Mesenchymal stem cell (in vitro differentiated cells and primary cell): ENCODE results near the gene CALHM2.
A peak's percentile ranks its signal among the peaks of the same experiment; 100 is the strongest.

Experiments used
- DNase-seq: peaks from one replicate; pipeline ENCODE4 v3.0.0-alpha.2; 2013
- H2AFZ ChIP-seq: one replicate; pipeline ENCODE4 v1.6.1; 2013; ENCODE audit warnings: low read depth, mild to moderate bottlenecking, control low read depth, inconsistent platforms, low read length, moderate library complexity
- H2AK5ac ChIP-seq: 2 replicates; pipeline ENCODE4 v1.6.1; 2013; ENCODE audit warnings: low read length, moderate library complexity, mild to moderate bottlenecking, inconsistent platforms; ENCODE audit not compliant: severe bottlenecking
- H2BK120ac ChIP-seq: one replicate; pipeline ENCODE4 v1.6.1; 2013; ENCODE audit warnings: low read depth, mild to moderate bottlenecking, inconsistent platforms, low read length, moderate library complexity
- H2BK12ac ChIP-seq, 2 experiments: one replicate each; pipeline ENCODE4 v1.6.1; 2013; ENCODE audit warnings: inconsistent platforms in 2 of 2, low read length in 2 of 2, mild to moderate bottlenecking in 2 of 2, moderate library complexity in 2 of 2, control low read depth in 1 of 2
- H2BK15ac ChIP-seq: one replicate; pipeline ENCODE4 v1.6.1; 2013; ENCODE audit warnings: mild to moderate bottlenecking, low read depth, inconsistent platforms; ENCODE audit not compliant: poor library complexity, severe bottlenecking
- H2BK5ac ChIP-seq: 2 replicates; pipeline ENCODE4 v1.6.1; 2013; ENCODE audit warnings: low read depth, mild to moderate bottlenecking, low read length, control low read depth, inconsistent platforms; ENCODE audit not compliant: poor library complexity, severe bottlenecking
- H3K14ac ChIP-seq, 2 experiments: one replicate each; pipeline ENCODE4 v1.6.1; 2013; ENCODE audit warnings: inconsistent platforms in 2 of 2, low read length in 2 of 2, control low read depth in 1 of 2, mild to moderate bottlenecking in 1 of 2, moderate library complexity in 1 of 2
- H3K18ac ChIP-seq, 2 experiments: one replicate each; pipeline ENCODE4 v1.6.1; 2013; ENCODE audit warnings: inconsistent platforms in 2 of 2, low read length in 2 of 2, control low read depth in 1 of 2, low read depth in 1 of 2, mild to moderate bottlenecking in 1 of 2
- H3K23ac ChIP-seq, 2 experiments: one replicate each; pipeline ENCODE4 v1.6.1; 2013; ENCODE audit warnings: inconsistent platforms in 2 of 2, low read length in 2 of 2, mild to moderate bottlenecking in 2 of 2, moderate library complexity in 2 of 2, control low read depth in 1 of 2
- H3K27ac ChIP-seq: 2 replicates; pipeline ENCODE4 v1.5.1; 2013; ENCODE audit warnings: mild to moderate bottlenecking, moderate library complexity, low read length, control low read depth, inconsistent platforms; ENCODE audit not compliant: poor library complexity, severe bottlenecking
- H3K27me3 ChIP-seq, 2 experiments: 2 replicates each; pipeline versions ENCODE4 v1.6.1 to v1.7.0; 2013; ENCODE audit warnings: low read length in 2 of 2, mild to moderate bottlenecking in 2 of 2, moderate library complexity in 2 of 2, control low read depth in 1 of 2, inconsistent platforms in 1 of 2; ENCODE audit not compliant: control insufficient read depth in 1 of 2, insufficient read depth in 1 of 2
- H3K36me3 ChIP-seq, 2 experiments: 2 replicates each; pipeline versions ENCODE4 v1.6.1 to v1.7.0; 2013; ENCODE audit warnings: low read length in 2 of 2, control low read depth in 1 of 2, inconsistent platforms in 1 of 2, low read depth in 1 of 2, mild to moderate bottlenecking in 1 of 2; ENCODE audit not compliant: insufficient read depth in 2 of 2, control insufficient read depth in 1 of 2
- H3K4ac ChIP-seq, 2 experiments: one replicate each; pipeline ENCODE4 v1.6.1; 2013; ENCODE audit warnings: inconsistent platforms in 2 of 2, low read length in 2 of 2, mild to moderate bottlenecking in 2 of 2, moderate library complexity in 2 of 2, control low read depth in 1 of 2, low read depth in 1 of 2
- H3K4me1 ChIP-seq: 2 replicates; pipeline ENCODE4 v1.6.1; 2013; ENCODE audit warnings: low read depth, low read length, control low read depth; ENCODE audit not compliant: control insufficient read depth, insufficient read depth
- H3K4me2 ChIP-seq: 2 replicates; pipeline ENCODE4 v1.6.1; 2013; ENCODE audit warnings: low read length, mild to moderate bottlenecking, inconsistent platforms; ENCODE audit not compliant: poor library complexity, severe bottlenecking
- H3K4me3 ChIP-seq, 2 experiments: 2 replicates each; pipeline versions ENCODE4 v1.5.1 to v1.7.0; 2013; ENCODE audit warnings: low read length in 2 of 2, mild to moderate bottlenecking in 2 of 2, control low read depth in 1 of 2, low read depth in 1 of 2; ENCODE audit not compliant: insufficient read depth in 1 of 2
- H3K79me1 ChIP-seq: replicated peaks from 2 replicates; pipeline ENCODE4 v1.6.1; 2013; ENCODE audit warnings: mild to moderate bottlenecking, control low read depth, low read length, inconsistent platforms; ENCODE audit not compliant: poor library complexity, severe bottlenecking
- H3K9ac ChIP-seq: 2 replicates; pipeline ENCODE4 v1.7.0; 2013; ENCODE audit warnings: mild to moderate bottlenecking, low read length, moderate library complexity
- H3K9me3 ChIP-seq: 2 replicates; pipeline ENCODE4 v1.7.0; 2013; ENCODE audit warnings: mild to moderate bottlenecking, low read length; ENCODE audit not compliant: control insufficient read depth
- H4K8ac ChIP-seq: one replicate; pipeline ENCODE4 v1.6.1; 2013; ENCODE audit warnings: inconsistent platforms, mild to moderate bottlenecking, low read length, moderate library complexity
- H4K91ac ChIP-seq: one replicate; pipeline ENCODE4 v1.6.1; 2013; ENCODE audit warnings: mild to moderate bottlenecking, low read length, inconsistent platforms
- WGBS: methylation state at CpG from one replicate; pipeline ENCODE4 v1.1.7; 2013; ENCODE audit warnings: mixed read lengths; 5-methylcytosine and 5-hydroxymethylcytosine counted together

The CALHM2 gene

DNA sequence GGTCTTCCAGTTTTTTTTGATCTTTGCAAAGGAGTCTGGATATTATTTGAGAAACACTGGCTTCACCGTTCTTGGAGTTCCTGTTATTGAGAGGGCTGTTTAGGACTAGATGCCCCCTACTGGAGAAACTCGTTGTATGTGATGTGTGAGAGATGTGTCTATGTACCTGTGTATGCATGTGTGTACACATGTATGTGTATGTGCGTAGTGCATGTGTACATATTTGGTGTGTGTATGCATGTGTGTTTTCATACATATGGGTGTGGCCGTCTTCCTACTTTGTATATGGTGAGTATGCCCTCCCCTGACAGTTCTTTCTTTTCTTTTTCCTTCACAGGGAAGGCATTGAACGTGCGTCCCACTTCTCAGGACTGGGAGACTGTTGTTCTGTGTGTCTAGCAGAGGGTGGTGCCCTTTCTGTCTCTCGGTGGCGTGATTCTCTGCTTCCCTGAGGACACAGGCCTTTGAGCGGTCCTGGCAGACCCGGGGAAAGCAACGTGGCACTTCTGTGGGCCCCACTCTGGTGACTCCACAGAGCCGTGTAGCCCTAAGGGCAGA is 29.9 kb upstream of the CALHM2 start:
- H3K27me3 ChIP-seq, result peaks cover 0 to 11% of the 10 kb centered on the region in 2 experiments
- no peak overlapping the region for H2AK5ac ChIP-seq
- no peak overlapping the region for H2BK15ac ChIP-seq
- H4K91ac ChIP-seq, result no peak overlapping the region
- no peaks in the 10 kb centered on the region for H3K36me3 ChIP-seq
- H3K23ac ChIP-seq, result no peak overlapping the region
- H2BK5ac ChIP-seq, result no peak overlapping the region
- peak; percentile 74 for DNase-seq
- 60% methylated on average over 11 of the region's 12 CpGs for WGBS
- no peak overlapping the region for H3K4ac ChIP-seq
- no peaks in the 10 kb centered on the region for H3K79me1 ChIP-seq
- H3K9ac ChIP-seq, result no peak overlapping the region
- no peak overlapping the region for H2BK120ac ChIP-seq
- H4K8ac ChIP-seq, result no peak overlapping the region
- H3K14ac ChIP-seq, result no peak overlapping the region
- no peak overlapping the region for H3K4me2 ChIP-seq
- H2AFZ ChIP-seq, result no peak overlapping the region
- H3K9me3 ChIP-seq, result no peaks in the 10 kb centered on the region
- H3K4me1 ChIP-seq, result peaks cover 4% of the 10 kb centered on the region
- no peak overlapping the region for H3K18ac ChIP-seq
- H3K4me3 ChIP-seq, result no peak overlapping the region
- H2BK12ac ChIP-seq, result no peak overlapping the region
- H3K27ac ChIP-seq, result no peak overlapping the region

DNA sequence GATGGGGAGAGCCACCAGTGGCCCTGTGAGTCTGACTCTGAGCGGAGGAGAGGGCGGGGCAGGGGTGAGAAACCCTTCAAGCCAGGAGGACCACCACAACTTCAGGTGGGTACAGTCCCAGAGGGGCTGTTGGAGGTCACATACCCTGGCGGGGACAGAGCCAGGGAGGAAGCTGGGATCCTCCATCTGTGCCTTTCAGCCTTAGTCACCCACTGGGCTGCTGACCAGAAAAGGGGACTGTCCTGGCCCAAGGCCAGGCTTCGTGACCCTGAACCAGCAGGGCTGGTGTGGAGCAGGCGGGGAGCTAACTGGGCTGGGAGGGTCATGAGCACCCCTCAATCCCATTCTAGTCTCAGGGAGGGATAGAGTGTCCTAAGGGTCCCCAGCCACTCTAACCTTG is 28.4 kb upstream of the CALHM2 start:
- H3K14ac ChIP-seq, result no peak overlapping the region
- H2AFZ ChIP-seq, result no peak overlapping the region
- H3K36me3 ChIP-seq, result no peaks in the 10 kb centered on the region
- peak overlapping the region; percentile 11 for H3K9ac ChIP-seq
- H3K9me3 ChIP-seq, result no peaks in the 10 kb centered on the region
- no peak overlapping the region for H3K23ac ChIP-seq
- no peak overlapping the region for H3K4ac ChIP-seq
- no peak overlapping the region for H3K4me2 ChIP-seq
- no peak overlapping the region for H2BK15ac ChIP-seq
- no peak overlapping the region for H3K18ac ChIP-seq
- H3K27ac ChIP-seq, result no peak overlapping the region
- H3K27me3 ChIP-seq, result peaks cover 0 to 13% of the 10 kb centered on the region in 2 experiments
- no peaks in the 10 kb centered on the region for H3K79me1 ChIP-seq
- H2BK12ac ChIP-seq, result no peak overlapping the region
- H3K4me1 ChIP-seq, result peaks cover 4% of the 10 kb centered on the region
- no peak overlapping the region for H4K8ac ChIP-seq
- no peak overlapping the region for H3K4me3 ChIP-seq
- H2AK5ac ChIP-seq, result no peak overlapping the region
- no peak for DNase-seq
- no peak overlapping the region for H2BK5ac ChIP-seq
- no peak overlapping the region for H4K91ac ChIP-seq
- no peak overlapping the region for H2BK120ac ChIP-seq
- WGBS, result 87% methylated on average over 5 of the region's 5 CpGs

DNA sequence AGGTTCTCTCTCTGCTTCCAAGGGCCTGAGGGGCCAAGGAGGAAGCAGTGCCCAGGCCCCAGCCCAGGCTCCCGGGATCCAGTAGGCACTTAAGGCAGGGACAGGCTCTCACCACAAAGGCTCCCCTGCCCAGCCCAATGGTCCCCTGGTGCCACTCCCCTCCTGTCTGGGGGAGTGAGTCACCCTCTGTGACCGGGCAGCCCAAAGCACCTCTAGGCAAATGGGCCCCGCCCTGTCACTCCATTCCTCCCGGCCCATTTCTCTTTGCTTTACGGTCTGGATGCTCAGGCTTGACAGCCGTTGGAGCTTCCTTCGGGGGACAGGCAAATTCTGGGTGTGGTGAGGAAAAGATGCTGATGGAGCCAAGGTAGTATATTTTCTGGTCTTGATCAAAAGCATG is 27.0 kb upstream of the CALHM2 start, which contains the start of gene CALHM3:
TSS of gene CALHM3 (minus strand) at position 106 of the 400 bp plus-strand sequence. CDS start 208 bp downstream, outside the sequence.
- Histone ChIP-seq H3K14ac (peak within 1 kb of the TSS in 1 of 2 experiments; percentile 53), H2AK5ac (no peak within 1 kb of the TSS), H3K9ac (no peak within 1 kb of the TSS), H2BK12ac (peak within 1 kb of the TSS in 1 of 2 experiments; percentile 33), H4K8ac (no peak within 1 kb of the TSS), H3K4me1 (peaks cover 4% of the 10 kb centered on the region), H2BK120ac (no peak within 1 kb of the TSS), H2BK5ac (no peak within 1 kb of the TSS), H3K9me3 (no peaks in the 10 kb centered on the region), H3K79me1 (no peaks in the 10 kb centered on the region), H3K27ac (no peak within 1 kb of the TSS), H3K27me3 (peaks cover 0 to 13% of the 10 kb centered on the region in 2 experiments), H3K4ac (no peak within 1 kb of the TSS), H2AFZ (no peak within 1 kb of the TSS), H3K4me3 (no peak within 1 kb of the TSS), H4K91ac (no peak within 1 kb of the TSS), H3K36me3 (no peaks in the 10 kb centered on the region), H3K23ac (no peak within 1 kb of the TSS), H3K4me2 (no peak within 1 kb of the TSS), H2BK15ac (peak within 1 kb of the TSS; percentile 6), H3K18ac (peak within 1 kb of the TSS in 1 of 2 experiments; percentile 18)
- DNase-seq, result no peak
- 62% methylated on average over 7 of the region's 7 CpGs for WGBS

DNA sequence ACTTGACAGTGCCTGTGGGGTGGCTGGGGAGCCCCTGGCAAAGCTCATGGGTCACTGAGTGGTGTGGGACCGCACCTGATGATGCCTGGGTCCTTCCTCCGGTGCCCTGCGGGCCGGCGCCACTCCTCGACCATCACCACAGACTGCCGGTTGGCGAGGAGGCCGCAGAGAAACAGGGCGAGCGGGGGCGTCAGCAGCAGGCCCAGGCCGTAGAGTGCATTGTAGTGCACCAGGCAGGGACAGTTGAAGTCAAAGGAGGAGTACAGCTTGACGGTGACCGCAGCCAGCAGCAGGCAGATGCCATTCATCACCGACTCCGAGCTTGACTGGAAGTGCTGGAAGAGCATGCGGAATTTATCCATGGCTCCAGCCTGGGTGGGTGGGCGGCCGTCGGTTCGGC is 26.5 kb upstream of the CALHM2 start:
- Histone ChIP-seq H2AFZ (no peak overlapping the region), H3K14ac (peak overlapping the region in 1 of 2 experiments; percentile 53), H3K79me1 (no peaks in the 10 kb centered on the region), H4K8ac (no peak overlapping the region), H3K27me3 (peaks cover 0 to 13% of the 10 kb centered on the region in 2 experiments), H3K4me1 (peaks cover 4% of the 10 kb centered on the region), H3K9ac (no peak overlapping the region), H3K23ac (no peak overlapping the region), H3K9me3 (no peaks in the 10 kb centered on the region), H2AK5ac (no peak overlapping the region), H2BK120ac (no peak overlapping the region), H2BK12ac (peak overlapping the region in 1 of 2 experiments; percentile 3), H3K4me2 (no peak overlapping the region), H4K91ac (no peak overlapping the region), H2BK5ac (no peak overlapping the region), H2BK15ac (peak overlapping the region; percentile 6), H3K18ac (peak overlapping the region in 1 of 2 experiments; percentile 18), H3K4ac (no peak overlapping the region), H3K36me3 (no peaks in the 10 kb centered on the region), H3K27ac (no peak overlapping the region), H3K4me3 (no peak overlapping the region)
- DNase-seq, result no peak
- 89% methylated on average over 22 of the region's 22 CpGs for whole genome bisulfite sequencing
